T-helper 1 cell (primary cell): ENCODE measurements around the gene SLX9.
A peak's percentile ranks its signal among the peaks of the same experiment; 100 is the strongest.

Experiments used
- DNase-seq, 5 donors: peaks; one replicate each; pipeline ENCODE4 v3.0.0-alpha.2; 2012 to 2020

SLX9 gene

DNA sequence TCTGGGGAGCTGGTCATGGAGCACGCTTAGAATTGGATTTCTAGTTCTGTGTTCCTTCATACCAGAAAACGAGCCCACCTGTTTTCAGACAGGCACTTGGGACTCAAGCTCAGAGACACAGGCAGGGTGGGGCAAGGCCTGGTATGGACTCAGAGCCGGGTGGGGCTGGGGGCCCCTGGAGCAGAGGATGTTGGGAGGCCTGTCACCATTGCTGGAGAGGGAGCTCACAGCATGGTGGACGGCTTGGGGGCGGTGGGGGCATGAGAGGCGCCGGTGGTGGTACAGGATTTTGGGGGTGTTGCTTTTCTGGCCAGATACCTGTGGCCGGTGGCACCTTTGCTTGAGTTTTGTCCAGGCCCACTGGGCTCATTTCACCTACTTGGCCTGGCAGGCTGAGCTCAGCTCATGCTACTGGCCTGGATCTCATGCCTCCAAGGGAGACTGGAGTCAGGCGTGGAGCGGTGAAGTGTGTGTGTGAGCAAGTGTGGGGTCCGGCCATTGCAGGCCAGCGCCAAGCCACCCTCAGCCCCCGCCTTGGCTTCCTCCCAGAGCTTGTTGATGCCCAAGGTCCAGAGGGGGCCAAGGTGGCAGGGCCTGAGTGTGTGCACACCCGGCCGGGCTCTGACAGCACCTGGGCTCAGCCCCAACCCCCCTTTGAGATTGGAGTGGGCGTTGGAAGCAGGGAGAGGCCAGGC is 8.7 kb downstream of the SLX9 start:
- DNase-seq: no peak

DNA sequence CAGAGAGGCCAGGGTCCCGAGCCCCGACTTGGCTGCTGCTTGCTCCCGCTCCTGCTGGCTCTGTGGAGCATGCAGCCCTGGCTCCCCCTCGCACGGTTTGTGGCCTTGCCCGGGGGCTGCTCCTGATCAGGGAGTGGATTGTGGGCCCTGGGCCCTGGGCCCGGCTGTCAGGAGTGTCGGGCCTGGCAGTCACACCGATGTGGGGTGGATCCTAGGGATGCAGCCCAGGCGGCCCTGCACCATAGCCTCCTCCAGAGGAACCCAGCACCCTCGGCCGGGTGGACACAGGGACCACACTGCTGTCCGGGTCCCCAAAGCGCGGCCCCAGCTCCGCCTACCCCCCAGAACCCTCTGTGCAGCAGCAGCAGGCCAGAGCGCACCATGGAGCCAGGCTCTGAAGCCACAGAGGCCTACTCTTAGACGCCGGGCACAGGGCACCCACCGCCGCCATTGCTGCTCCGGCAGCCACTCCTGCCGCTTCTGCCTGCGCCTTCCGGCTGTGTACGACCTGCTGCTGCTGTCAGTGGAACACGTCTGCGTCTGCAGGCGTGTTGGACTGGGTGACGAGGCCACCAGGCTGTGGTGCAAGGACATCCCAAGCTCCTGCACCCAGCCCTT is 9.4 kb downstream of the SLX9 start:
- DNase-seq: no peak

DNA sequence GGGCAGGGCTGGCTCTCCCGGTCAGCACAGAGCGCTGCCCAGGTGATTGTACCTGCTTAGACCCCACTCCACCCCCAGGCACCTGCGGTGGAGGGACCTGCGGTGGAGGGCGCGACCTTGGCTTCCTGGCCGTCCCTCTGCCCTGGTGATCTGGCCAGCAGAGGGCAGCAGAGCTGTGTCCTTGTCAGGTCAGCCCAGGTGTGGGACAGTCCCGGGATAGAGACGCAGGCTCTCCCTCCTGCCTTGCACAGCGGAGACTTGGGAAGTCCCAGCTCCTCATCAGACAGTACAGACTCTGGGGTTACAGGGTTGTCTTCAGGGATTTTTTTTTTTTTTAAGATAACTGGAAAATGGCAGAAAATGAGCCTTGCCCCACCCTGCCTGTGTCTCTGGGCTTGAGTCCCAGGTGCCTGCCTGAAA is 10.0 kb downstream of the SLX9 start:
- DNase-seq: peak; percentile 59 to 81 (median 68)

DNA sequence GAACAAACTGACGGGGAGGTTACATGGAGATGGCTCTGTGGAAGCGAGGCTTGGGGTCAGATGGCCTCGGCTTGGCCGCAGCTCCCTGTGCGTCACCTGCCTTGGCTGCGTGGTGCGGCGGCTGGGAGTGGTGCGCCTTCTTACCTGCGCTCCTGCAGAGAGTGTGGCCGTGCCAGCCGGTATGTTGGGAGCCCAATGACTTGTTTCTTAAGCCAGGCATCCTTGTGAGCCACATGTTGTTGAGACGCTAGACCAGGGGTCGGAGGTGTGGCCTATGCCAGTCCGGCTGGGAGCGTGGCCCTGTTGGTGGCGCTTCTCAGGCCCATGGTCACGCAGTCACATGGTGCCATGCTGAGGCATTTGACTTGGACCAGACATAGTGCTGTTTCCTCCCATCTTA is 10.5 kb downstream of the SLX9 start:
- DNase-seq: no peak

DNA sequence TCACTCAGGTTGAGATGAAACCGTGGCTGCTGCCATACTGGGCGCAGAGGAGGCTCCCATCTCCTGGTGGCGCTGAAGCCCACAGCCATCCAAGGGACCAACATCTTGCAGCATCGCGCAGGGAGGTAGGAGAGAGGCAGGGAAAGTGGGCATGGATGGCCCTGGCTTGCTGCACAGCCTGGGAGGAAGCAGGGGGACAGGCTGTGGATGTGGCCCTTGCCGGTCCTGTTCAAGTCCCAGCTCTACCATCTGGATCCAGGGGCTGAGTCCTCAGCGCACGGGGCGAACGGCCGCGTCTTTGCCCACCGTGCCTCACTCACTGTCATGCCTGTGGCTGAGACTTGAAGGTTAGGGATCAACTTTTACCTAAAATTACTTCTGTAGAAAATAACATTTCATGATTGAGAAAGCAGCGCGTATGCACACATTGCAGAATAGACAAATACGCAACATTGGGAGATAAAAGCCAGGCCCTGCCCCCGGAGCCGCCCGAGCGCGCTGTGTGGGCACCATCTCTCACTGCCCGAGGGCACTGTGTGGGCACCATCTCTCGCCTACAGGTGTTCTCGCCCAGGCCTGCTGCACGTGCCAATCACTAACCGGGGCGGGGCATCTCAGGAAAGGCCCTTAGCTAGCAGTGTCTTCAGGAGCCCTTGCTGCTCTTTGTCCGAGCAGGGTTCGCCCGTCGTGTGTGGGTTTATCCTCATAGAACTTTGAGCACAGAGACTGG is 11.5 kb downstream of the SLX9 start:
- DNase-seq: no peak

DNA sequence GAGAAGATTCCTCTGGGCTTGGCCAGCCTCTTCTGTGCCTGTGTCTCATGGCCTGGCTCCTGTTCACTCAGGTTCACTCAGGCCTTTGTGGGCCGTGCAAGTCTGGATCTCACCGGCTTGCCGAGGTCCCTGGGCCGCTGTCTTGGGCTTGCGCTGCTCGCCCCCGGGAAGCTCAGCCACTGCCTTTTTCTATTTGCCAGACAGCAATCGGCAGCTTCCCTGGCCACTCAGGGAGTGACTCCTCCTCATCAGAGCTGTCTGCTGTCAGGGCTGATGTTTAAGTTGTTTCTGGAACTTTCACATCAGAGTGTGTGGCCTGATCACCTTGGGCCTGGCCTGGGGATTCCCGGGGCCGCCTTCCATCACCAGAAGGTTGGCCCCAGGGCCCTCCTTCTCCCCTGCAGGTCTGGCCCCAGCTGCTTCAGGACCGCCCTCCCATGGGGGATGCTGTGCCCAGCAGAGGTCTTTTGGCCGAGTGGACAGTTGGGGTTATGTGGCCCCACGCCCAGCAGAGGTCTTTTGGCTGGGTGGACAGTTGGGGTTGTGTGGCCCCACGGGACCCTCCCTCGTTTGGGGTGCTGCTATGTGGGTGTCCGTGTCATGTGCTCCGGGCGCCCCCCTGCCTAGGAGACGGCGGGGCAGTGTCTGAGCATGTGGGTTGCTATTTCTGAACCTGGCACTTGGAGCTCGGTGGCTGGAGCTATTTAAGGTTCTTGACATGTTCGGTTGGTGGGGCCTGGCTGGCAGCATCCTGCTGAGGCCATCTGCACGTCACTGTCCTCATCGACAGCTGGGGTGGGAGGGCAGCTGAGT is 12.5 kb downstream of the SLX9 start:
- no peak for DNase-seq

DNA sequence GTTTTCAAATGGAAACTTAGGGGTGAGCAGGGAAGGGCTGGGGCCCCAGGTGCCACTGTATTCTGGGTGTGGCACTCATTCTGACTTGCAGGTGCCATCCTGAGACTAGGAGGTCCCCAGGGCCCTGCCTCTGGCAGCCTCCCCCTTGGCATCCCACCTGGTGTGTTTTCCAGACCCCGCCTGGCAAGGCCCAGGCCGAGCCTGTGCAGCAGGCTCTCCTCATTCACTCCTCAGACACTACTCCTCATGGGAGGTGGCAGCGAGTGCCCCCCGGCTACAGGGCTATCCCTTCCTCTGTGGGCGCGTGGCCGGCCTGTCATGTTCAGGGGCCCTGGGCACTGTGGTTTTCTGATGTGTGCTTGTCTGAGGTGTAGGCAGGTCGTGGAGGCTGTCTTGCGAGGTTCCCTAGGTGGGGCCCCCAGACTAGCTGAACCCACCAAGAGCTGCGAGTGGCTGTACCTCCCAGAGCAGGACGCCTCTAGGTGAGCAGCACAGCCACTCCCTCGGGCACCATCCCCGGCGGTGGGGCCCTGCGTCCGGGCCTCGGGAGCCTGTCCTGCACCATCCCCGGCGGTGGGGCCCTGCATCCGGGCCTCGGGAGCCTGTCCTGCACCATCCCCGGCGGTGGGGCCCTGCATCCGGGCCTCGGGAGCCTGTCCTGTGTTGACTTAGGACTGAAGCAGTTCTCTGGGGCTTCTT is 13.2 kb downstream of the SLX9 start:
- no peak for DNase-seq

DNA sequence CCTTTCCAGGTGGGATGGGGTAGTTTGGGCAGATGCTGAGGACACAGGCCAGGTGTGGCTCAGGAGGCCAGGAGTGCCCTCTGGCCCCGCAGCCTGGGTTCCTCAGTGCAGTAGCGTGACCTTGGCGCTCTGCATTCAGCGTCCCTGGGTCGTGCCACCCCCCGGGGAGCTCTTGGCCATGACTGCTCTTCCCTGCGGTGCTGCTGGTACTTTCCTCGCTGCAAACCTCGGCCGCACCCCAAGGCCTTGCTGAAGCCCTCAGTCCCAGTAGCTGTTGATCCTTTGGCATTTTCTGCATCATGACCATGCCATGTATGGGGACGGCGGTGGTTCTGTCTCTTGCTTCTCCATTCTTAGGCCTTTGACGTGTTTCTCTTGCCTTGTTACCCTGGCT is 13.8 kb downstream of the SLX9 start:
- DNase-seq: no peak

DNA sequence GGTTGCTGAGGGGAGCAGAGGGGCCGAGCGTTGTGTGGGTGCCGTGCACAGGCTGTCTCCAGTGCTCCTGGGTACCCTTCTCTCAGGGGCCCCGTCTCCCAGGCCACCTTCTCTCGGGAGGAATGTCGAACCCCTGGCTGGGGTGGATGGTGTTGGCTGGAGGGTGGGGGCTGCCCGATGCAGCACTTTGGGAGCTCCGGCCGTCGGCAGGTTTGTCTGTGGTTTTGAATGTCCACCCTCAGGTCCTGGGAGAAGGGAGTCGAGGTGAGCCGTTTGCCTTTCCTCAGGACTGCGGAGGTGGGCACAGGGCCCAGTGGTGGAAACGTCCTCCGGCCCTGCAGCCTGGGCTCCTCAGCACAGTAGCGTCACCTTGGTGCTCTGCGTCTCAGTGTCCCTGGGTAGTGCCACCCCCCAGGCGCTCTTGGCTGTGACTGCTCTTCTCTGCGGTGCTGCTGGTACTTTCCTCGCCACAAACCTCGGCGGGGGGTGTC is 14.5 kb downstream of the SLX9 start:
- no peak for DNase-seq

DNA sequence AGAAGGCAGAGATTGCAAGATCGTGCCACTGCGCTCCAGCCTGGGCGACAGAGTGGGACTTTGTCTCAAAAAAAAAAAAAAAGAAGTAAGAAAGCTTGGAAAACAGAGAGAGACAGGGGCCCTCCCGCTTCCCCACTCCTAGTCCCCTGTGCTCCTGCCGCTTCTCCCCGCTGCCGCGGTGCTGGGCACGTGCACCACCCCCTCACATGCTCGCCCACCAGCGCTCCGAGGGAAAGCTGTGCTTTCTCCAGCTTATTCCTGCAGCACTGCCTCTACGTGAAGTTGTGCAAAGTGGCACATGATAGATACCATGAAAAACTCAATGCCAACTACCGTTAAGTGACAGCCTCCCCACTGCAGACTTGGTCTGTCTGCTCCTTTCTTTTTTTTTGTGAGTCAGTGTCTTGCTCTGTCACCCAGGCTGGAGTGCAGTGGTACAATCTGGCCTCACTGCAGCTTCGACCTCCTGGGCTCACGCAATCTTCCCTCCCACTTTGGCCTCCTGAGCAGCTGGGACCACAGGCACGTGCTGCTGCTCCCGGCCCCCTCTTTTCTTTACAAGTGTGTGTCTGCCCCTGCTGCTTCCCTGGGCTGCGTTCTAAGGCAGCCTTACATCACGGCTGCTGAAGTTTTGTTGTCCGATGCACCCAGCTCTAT is 15.4 kb downstream of the SLX9 start:
- no peak for DNase-seq

DNA sequence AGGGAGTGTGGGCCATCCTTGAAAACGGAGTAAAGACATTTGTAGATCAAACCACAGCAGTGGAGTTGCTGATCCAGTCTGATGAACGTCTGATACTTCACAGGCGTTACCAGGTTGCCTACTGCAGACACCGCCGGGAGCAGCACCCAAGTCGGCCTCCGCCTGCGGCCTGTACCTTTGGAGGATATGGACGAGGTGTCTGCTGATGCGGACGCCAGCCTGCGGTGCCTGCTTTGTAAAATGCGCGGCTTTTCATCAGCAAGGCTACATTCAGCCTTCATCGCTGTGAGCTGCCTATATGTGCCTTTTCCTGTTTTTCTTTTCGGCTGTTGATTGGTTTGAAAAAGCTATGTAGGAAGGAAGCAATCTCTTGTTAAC is 16.0 kb downstream of the SLX9 start:
- no peak for DNase-seq

DNA sequence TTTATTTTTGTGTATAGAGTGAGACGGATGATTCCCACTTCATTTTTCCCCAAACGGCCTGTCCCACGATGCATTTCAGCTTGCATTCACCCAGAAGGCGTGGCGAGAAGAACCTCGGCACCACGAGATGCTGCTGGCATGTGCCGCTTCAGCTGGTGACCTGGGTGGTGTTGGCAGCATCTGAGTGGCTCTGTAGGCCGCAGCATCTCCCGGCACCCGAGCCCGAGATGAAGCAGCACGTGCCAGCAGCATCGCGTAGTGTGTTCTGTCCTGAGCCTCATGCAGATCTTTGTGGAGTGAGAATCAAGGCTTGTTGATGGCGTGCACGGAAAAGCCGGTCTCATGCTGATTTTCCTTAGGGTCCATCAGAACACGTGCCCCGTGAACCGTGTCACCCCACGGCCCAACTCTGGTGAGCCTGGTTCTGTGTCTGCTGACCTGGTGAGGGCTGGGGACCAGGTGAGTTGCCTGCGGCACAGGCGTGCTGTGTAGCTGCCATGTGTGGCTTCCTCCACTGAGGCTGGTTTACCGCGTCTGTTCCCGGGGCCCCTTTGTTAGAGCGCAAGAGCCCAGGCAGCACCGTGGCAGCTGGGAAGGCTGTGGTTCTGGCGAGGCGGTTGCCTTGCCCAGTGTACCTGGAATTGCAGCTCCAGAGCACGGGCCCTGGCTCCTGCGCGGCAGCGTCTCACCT is 16.7 kb downstream of the SLX9 start:
- no peak for DNase-seq

DNA sequence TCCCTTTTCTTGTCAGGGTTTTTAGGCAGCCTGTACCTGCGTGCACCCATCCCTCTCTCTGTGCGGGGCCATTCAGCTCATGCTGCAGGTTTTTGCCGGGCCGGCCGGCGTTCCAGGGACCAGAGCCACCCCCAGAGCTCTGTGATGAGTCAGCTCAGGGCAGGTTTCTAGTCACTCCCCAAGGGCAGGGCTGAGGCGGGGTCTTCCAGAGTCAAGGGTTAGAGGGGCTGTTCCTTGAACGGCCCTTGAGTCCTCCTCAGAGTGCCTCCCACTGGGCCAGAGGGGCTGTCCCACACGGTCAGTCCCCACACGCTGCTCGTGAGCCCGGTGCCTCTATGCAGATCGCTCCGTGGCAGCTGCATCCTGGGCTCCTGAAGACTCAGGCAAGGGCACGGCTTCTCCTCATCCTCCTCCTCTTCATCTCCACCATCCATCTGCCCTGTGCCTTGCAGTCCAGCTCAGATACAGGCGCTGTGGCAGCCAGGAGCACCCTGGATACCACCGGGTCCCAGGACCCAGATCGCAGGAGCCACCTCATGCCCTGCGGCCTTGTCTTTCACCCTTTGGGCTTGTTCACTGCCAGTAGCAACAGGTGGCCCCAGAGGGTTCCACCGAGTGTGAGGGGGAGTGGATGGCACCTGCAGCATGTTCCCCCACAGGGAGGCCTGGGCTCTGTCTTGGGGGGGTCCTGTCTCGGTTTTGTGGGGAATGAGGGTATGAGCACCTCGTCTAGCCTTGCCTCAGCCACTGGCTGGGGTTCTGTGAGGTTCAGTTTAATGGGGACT is 17.4 kb downstream of the SLX9 start:
- DNase-seq: no peak

DNA sequence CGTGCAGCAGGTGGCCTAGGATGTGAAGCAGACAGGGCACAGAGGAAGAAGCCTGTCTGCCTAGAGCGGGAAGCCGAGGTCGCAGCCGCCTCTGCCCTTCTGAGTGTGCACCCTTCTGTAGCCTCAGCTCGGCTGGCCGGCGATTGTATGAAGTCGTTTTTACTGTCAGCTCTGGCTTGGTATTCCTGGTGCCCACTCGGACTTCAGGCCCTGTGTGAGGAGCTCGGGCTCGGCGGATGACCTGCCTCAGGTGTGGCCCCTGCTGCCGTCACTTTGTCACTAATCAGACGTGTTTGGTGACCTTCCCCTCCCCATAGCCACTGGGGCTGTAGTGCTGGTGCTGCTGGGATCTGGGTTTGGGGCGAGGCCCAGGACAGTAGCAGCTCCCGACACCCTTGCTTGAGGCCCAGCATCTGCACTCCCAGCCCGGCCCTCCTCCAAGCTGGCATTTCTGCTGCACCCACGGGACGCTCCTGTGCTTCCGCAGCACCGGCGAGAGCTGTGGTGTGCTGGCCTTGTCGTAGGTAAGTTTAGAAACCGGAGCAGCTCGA is 18.1 kb downstream of the SLX9 start:
- no peak for DNase-seq

DNA sequence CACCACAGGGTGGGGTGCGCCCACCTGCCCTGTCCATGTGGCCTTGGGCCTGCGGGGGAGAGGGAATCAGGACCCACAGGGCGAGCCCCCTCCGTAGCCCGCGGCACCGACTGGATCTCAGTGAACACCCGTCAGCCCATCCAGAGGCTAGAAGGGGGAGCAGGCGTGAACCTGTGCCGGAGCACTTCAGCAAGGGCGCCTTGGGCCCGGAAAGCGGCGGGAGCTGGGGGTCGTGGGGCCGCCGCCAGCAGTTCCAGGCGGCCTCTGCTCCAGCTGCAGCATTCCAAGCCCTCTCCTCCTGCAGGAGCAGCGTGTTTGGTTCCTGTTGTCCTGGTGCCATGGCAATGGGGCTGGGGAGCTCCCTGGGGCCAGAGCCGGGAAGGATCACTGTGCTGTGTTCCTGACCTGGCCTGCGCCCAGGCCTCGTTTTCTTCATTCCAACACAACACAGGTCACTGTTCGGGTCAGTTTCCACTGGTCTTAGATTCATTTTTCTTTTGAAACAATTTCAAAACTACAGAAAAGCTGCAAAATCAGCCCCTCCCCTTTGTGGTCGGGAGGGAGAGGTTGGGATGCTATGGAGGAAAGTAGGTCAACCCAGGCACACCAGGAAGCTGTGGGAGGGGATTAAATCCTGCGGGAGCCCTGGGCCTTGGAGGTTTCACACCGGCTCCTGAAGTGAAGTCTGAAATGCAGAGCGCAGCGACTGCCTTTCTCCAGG is 18.8 kb downstream of the SLX9 start:
- DNase-seq: no peak

DNA sequence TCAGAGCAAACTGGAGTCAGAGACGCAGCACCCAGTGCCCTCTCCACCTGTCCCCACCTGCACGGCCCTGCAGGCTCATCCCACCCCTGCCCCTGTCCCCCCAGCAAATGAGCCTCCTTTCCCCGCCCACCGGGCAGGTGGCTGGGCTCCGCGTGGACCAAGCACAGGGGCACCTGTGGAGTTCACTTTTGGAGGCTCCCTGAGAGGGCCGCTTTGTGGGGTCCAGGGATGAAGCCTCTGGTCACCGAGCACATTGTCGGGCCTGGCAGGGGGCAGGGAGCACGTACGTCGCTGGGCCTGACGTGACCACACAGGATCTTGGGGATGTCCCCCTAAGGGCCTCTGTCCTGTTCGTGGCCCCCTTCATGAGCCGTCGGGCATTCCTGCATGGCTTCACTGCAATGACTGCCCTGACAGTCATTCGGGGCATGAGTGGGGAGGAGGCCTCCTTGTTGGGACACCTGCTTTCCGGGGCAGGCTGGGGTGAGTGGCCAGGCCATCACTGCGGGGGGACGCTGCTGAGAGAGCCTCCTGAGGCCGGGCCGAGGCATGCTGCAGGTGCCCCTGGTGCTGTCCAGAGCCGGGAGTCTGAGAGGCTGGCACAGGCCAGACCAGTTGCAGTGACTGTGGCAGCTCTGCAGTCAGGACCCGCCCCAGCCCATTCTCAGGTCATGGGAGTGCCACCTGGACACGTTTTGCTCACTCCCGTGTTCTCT is 19.7 kb downstream of the SLX9 start:
- peak in 1 of 5 donors; percentile 5 for DNase-seq

DNA sequence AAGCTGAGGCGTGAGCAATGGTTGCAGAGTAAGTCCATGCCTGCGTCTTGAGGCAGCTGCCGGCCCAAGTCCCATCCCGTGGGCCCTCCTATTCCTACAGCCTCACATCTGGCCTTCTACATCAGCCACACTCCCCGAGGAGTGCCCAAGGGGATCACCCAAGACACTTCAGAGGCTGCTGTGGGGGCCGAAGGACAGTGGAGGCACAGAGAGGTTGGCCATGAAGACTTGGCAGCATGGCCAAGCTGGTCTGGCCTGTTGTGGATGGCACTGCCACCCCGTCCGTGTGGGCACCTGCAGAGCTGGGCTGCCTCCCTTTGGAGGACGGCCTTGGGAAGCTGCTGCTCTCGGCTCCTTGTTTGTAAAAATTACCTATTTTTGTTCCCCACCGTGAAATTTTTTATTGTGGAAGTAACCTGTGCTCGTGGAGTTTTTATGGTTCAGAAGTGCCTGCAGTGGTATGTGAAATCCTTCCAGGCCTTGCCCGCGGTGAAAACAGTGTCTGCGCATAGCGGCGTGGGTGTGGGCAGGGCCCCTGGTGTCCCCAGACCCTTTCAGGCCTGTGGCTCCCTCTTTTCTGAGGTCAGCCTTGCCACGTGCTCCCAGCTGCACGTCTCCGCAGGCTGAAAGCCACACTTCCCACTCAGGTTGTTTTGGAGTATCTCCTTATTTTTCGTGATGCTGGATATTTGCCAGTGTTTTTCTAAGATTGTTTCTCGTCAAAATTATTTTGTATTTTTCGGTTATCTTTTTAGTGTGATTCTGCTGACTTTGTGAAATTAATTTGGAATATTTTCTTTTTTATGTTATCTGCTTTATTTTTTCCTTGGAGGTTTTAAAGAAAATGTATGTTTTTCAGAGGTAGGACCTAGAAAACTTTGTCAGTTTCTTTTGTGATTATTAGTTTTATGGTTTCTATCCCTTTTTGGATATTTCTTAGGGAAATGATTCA is 20.6 kb downstream of the SLX9 start:
- no peak for DNase-seq
